K562 (cell line): ENCODE results near the gene MPV17L2. TPM values are rescaled to one million over a fixed set of nuclear protein-coding genes. Genes with fewer than 3 reads are reported as not detected.
A peak's percentile ranks its signal among the peaks of the same experiment; 100 is the strongest.

Source experiments
- BCL6 ChIP-seq: fragments of 250-450 bp; sonication (Bioruptor Pico); IDR thresholded peaks from 2 replicates; pipeline ENCODE4 v1.4.0; 2020
- EGR1 ChIP-seq: fragments of 450-650 bp; conservative IDR thresholded peaks from 2 replicates; pipeline ENCODE4 v1.6.1; 2017; ENCODE audit warnings: mild to moderate bottlenecking
- HDAC2 ChIP-seq: fragments of 450-650 bp; IDR thresholded peaks from 2 replicates; pipeline ENCODE4 v1.6.1; 2016; ENCODE audit warnings: mild to moderate bottlenecking
- HOMEZ ChIP-seq: fragments of 250-450 bp; sonication (Bioruptor Pico); IDR thresholded peaks from 2 replicates; pipeline ENCODE4 v1.4.0; 2020; ENCODE audit warnings: mild to moderate bottlenecking, moderate library complexity
- MIER1 ChIP-seq: fragments of 450-650 bp; IDR thresholded peaks from 2 replicates; pipeline ENCODE4 v1.6.1; 2016; ENCODE audit warnings: antibody characterized with exemption, mild to moderate bottlenecking, low read depth
- MTF1 ChIP-seq: fragments of 250-450 bp; sonication (Bioruptor Pico); IDR thresholded peaks from 2 replicates; pipeline ENCODE4 v1.9.0; 2021; ENCODE audit warnings: moderate library complexity, mild to moderate bottlenecking, inconsistent platforms, borderline replicate concordance
- NFYB ChIP-seq: IDR thresholded peaks from 2 replicates; pipeline ENCODE4 v1.6.1; 2011; ENCODE audit warnings: mild to moderate bottlenecking, moderate library complexity; ENCODE audit not compliant: insufficient read length; ENCODE audit errors: extremely low read depth
- NONO ChIP-seq, 2 experiments: fragments of 200-400 bp in 1 of 2; fragments of 450-650 bp in 1 of 2; formaldehyde crosslinking in 1 of 2; IDR thresholded peaks; 2 replicates each; pipeline ENCODE4 v1.6.1; 2017; ENCODE audit warnings: low read depth in 2 of 2, mild to moderate bottlenecking in 2 of 2, moderate library complexity in 2 of 2, low read length in 1 of 2
- PHTF2 ChIP-seq: fragments of 250-450 bp; sonication (Bioruptor Pico); IDR thresholded peaks from 2 replicates; pipeline ENCODE4 v1.5.0; 2021; ENCODE audit warnings: mild to moderate bottlenecking
- RBM39 ChIP-seq: fragments of 200-400 bp; formaldehyde crosslinking; optimal IDR thresholded peaks from 2 replicates; pipeline ENCODE3; 2018; ENCODE audit warnings: low read depth, low read length
- SAFB ChIP-seq: fragments of 200-400 bp; formaldehyde crosslinking; IDR thresholded peaks from 2 replicates; pipeline ENCODE4 v1.6.1; 2017; ENCODE audit warnings: low read depth, low read length, borderline replicate concordance
- SMAD3 ChIP-seq: fragments of 450-650 bp; formaldehyde crosslinking; conservative IDR thresholded peaks from 2 replicates; pipeline ENCODE4 v1.4.0; 2020; ENCODE audit warnings: mild to moderate bottlenecking
- TEAD4 ChIP-seq, 2 experiments: sonication (generic) in 1 of 2; formaldehyde crosslinking in 1 of 2; IDR thresholded peaks; 2 replicates each; pipeline versions ENCODE4 v1.6.1 to v1.8.0; 2012 to 2022; ENCODE audit warnings: borderline replicate concordance in 1 of 2, inconsistent platforms in 1 of 2, low read length in 1 of 2, mild to moderate bottlenecking in 1 of 2, missing genetic modification reagents in 1 of 2
- ZBTB11 ChIP-seq, 3 experiments: fragments of 200-800 bp in 1 of 3; fragments of 250-450 bp in 1 of 3; fragments of 450-650 bp in 1 of 3; sonication (Bioruptor Pico) in 1 of 3; sonication (Bioruptor generic) in 1 of 3; formaldehyde crosslinking in 1 of 3; IDR thresholded peaks; 2 replicates each; pipeline versions ENCODE4 v1.6.1 to v1.8.0; 2016 to 2022; ENCODE audit warnings: mild to moderate bottlenecking in 2 of 3, missing genetic modification characterization in 2 of 3, missing compliant biosample characterization in 1 of 3, moderate library complexity in 1 of 3
- ZBTB12 ChIP-seq: fragments of 250-450 bp; sonication (Bioruptor Pico); IDR thresholded peaks from 2 replicates; pipeline ENCODE4 v1.4.0; 2020
- ZKSCAN3 ChIP-seq: fragments of 250-450 bp; sonication (Bioruptor Pico); IDR thresholded peaks from 2 replicates; pipeline ENCODE4 v1.4.0; 2020
- ZNF583 ChIP-seq: fragments of 250-450 bp; sonication (Bioruptor Pico); IDR thresholded peaks from 2 replicates; pipeline ENCODE4 v1.4.0; 2020
- ZNF589 ChIP-seq: fragments of 200-800 bp; sonication (Bioruptor generic); IDR thresholded peaks from 2 replicates; pipeline ENCODE4 v1.6.1; 2016; ENCODE audit warnings: low read depth, missing genetic modification characterization, missing compliant biosample characterization
- polyA plus RNA-seq, 8 experiments: library from polyadenylated mRNA; depleted of rRNA in 4 of 8; stranded (reverse) in 5 of 8; unstranded in 3 of 8; fragments of >200 nt; fragmentation: Nextera tagmentation in 2 of 8; fragmentation: Illumina TruSeq in 1 of 8; extraction: Ambion mirVana in 2 of 8; extraction: Trizol in 1 of 8; gene quantifications; 2 replicates each; pipeline versions ENCODE4 v1.2.1 to v1.2.3, GENCODE V29; 2011 to 2014; ENCODE audit warnings: inconsistent platforms in 1 of 8, missing spikeins in 1 of 8
- total RNA-seq, 7 experiments: library from RNA; depleted of rRNA in 6 of 7; stranded (reverse); fragments of >200 nt in 6 of 7; fragmentation: Illumina TruSeq in 2 of 7; extraction: Trizol in 2 of 7; gene quantifications; 2 replicates each; pipeline versions ENCODE4 v1.2.1 to v1.2.3, GENCODE V29; 2011 to 2021; ENCODE audit warnings: low replicate concordance in 1 of 7

Gene MPV17L2
- total and polyA plus RNA-seq, 9 of the 15 experiments (the other 6 are each of a cell fraction or from before 2014, with no cell fraction given), result 10.6 to 60.2 (median 28.5) TPM

GRCh38 chr19:18223860-18224524 is 31.0 kb downstream of the MPV17L2 start (continued):
- TF ChIP-seq ZBTB11 (CRISPR knock-in tag; IDR thresholded peaks at IDR 0.05), result peak in 2 of 3 experiments; percentile 86 to 98; a peak in 4 of 6 replicates
- TF ChIP-seq ZBTB12 (CRISPR knock-in tag), result no peak
- TF ChIP-seq MIER1, result peak; percentile 77
- no peak for TF ChIP-seq BCL6 (CRISPR knock-in tag)
- TF ChIP-seq SAFB, result peak; percentile 26; the same call in 1 of the 2 replicates
- no peak for TF ChIP-seq ZKSCAN3 (CRISPR knock-in tag)
- no peak for TF ChIP-seq NFYB
- no peak for TF ChIP-seq NONO (IDR thresholded peaks at IDR 0.05; ENCODE audit: low read depth in 2 of 2, low read length in 1 of 2)
- 0 out of 2 replicates have a peak, but pooled peaks have one; percentile 21 for TF ChIP-seq ZNF583 (CRISPR knock-in tag)
- TF ChIP-seq SMAD3 (CRISPR knock-in tag), result no peak
- TF ChIP-seq EGR1, result peak; percentile 60; the same call in 1 of the 2 replicates
- peak; percentile 30; the same call in 1 of the 2 replicates for TF ChIP-seq ZNF589
- TF ChIP-seq TEAD4 (IDR thresholded peaks at IDR 0.05; ENCODE audit: low read length), result peak; percentile 36
- TF ChIP-seq TEAD4 (CRISPR knock-in tag; IDR thresholded peaks at IDR 0.05; ENCODE audit: borderline replicate concordance), result no peak
- 0 out of 2 replicates have a peak, but pooled peaks have one; percentile 45 for TF ChIP-seq HOMEZ (CRISPR knock-in tag)
- TF ChIP-seq MTF1 (CRISPR knock-in tag), result no peak
- TF ChIP-seq HDAC2, result peak; percentile 95
- peak; percentile 50 for TF ChIP-seq RBM39
- TF ChIP-seq PHTF2 (CRISPR knock-in tag), result no peak
